ENCODE data around the gene PRKCB.

The PRKCB gene

DNA sequence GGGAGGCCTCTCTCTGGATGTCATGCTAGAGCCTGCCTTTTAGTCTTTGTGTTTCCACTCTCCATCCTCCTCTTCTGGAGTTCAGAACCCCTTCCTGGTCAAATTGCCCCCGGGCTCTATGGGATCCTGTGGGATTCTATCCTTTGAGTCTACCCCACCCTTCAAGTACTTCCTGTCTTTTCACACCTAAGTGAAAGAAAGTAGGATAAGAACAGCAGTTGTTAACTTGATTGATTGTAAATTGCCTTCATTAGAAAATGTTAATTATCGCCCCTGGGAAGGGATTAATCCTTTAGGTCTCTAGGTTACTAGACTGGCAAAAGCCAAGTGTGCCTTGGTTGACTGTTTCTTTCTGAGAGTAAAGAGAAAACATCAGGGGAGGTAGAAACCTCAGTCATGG, 30.1 kb downstream of the PRKCB start:
- DNase-seq (ENCODE audit: low read depth in 2 of 2): no peak

DNA sequence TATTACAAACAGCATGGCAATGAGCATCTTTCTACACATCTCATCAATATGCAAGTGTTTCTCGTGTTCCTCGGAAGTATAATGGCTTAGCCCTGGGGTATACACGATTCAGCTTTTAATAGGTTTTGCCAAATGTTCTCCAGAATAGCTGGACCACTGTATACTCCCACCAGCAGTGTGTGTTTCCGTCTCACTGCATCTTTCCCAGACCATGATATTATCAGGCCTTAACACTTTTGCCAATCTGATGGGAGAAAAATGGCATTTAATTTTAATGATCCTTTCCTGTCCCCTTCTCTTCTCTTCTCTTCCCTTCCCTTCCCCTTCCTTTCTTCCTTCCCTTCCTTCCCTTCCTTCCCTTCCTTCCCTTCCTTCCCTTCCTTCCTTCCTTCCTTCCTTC, 30.8 kb downstream of the PRKCB start:
- DNase-seq (ENCODE audit: low read depth in 2 of 2): no peak

DNA sequence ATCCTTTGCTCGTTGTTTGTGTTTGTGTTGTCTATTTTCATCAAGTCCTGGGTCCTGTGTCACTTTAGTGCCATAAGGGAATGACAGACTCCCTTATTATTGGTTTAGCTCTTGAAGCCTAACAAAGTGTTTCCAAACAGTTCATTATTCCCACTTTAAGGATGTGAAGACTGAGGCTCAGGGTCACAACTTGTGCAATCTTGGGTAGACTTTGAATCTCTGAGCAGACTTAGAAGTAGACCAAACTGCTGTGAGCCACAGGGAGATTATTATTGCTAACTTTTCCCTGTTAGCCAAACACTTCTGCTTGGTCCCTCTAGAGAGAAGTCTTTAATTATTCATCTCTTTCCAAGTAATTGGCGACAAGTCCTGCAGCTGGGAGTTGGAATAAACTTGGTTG, 31.8 kb downstream of the PRKCB start:
- DNase-seq (ENCODE audit: low read depth in 2 of 2): no peak

DNA sequence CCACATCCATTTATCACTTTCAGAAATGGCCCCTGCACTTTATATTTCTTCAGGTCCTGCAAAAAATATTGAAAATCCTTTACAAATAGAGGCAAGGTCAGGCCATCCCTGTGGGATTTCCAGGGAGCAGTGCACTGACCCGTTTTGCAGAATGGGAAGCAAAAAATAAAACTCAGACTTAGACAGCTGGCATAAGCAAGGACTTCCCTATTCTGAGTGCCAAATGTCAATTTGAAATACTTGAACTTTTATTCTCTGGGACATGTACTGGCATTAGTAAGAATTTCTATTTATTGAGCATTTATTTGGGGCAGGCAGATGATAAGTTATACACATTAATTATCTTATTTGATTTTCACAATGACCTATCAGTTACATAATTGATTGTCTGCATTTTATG, 32.4 kb downstream of the PRKCB start:
- no peak for DNase-seq (ENCODE audit: low read depth in 2 of 2)

DNA sequence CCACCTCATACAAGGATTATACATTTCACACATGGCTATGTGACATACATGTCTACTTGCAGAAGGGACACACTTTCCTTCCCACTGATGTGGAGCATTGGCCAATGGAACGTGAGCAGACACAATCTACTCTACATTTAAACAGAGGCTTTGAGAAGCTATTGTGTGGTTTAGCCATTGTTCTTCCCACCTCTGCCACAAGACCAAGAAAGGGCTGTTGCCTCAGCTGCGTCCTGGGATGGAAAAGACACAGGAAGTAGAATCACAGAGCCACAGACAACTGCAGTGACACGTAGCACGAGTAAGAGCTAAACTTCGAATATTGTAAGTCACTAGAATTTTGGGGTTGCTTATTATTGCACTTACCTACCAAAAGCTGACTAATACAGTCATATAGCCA, 33.3 kb downstream of the PRKCB start:
- peak in 1 of 2 donors; percentile 13 for DNase-seq (ENCODE audit: low read depth in 2 of 2)

DNA sequence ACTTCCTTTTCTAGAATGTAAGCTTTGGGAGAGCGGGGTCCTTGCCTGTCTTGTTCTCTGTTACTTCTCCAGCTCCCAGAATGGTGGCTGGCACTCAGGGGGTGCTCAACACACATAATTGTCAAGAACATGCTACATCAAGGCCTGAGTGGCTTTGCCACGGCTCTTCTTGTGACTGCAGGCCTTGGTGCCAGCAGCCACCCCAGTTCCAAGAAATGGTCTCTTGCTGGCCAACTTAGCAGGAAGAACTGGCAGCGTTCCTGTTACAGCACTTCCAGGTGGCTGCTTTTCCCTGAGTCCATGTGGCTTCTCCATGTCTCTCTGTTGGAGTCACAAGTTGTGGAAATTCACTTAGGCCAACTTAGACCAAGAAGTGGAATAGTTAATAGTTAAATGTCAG, 36.1 kb downstream of the PRKCB start:
- no peak for DNase-seq (ENCODE audit: low read depth in 2 of 2)

DNA sequence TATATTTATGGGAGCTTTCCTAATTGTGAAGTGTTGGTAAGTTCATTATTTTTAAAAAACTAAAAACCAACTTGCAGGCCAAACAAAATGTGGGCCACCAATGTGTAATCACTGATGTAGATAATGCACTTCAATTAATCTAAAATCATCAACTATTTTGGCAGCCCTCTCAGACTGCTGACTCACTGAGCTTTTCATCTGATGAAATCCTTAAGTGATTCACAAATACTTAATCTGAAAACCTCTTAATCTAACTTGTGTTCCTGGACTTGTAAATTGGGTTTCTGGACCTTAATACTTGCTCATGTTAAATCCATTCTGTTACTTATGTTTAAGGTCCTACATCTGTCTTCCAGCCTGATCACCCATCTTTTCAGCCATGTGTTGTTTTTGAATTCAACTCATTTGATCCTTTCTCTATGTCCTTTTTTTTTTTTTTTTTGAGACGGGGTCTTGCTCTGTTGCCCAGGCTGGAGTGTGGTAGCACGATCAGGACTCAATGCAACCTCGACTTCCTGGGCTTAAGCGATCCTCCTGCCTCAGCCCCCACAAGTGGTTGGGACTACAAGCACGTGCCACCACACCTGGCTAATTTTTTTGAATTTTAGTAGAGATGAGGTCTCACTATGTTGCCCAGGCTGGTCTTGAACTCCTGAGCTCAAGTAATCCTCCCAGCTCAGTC, 39.0 kb downstream of the PRKCB start:
- no peak for DNase-seq (ENCODE audit: low read depth in 2 of 2)

DNA sequence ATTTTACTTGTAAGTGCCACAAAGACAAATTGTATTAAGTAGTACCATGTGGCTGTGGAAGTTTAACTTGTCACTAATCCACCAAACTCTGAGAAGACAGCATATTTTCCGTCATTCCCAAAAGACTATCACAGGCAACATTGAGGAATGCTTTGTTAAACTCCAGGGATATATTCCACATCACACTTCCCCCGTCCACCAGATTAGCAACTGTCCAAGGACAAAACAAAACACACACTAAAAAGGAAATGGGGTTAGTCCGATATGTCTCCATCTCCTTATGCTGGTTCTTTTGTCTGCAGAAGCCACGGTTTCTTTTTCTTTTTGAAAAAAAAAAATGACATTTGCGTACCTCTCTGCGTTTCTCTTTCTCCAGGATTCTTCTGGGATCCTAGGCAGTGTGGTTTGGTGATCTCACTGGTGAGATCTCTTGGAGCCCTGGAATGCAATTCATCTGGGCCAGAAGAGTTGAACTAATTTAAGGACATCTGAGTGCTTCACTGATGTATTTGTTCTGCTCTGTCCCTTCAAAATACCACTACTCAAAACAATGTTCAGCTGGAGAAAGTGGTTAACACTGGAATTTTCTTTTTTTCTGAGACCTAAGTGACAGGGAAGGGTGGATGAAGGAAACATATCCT, 40.6 kb downstream of the PRKCB start:
- no peak for DNase-seq (ENCODE audit: low read depth in 2 of 2)

DNA sequence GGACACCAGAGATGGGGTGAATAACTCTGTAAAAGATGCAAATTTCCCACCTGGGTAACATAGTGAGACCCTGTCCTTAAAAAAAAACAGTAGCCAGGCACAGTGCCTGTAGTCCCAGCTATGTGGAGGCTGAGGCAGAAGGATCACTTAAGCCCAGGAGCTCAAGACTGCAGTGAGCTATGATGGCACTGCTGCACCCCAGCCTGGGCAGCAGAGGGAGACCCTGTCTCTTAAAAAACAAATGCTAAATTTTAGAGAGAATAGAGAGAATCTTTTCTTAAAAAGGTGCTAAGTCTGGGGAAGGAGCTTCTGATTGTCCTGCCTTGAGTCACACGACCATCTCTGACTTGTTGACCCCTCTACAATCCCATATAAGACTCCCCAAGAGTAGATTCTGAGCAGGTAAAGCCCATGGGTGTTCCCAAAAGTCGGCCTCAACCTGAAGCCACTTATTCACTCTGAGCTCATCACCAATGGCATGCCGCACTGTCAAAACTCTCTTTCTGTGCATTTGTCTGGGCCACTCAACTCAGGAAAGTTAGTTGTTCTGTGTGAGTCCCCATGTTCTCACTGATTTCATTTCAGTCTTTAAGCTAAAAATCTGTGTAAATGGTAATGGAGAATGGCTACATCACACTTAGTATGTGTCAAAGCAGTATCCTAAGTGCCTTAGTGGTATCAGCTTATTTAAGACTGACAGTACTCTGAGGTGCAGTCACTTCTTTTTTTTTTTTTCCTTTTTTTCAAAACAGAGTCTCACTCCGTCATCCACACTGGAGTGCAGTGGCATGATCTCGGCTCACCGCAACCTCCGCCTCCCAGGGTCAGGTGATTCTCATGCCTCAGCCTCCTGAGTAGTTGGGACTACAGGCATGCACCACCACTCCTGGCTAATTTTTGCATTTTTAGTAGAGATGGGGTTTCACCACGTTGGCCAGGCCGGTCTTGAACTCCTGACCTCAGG, 41.6 kb downstream of the PRKCB start:
- DNase-seq (ENCODE audit: low read depth in 2 of 2): no peak

DNA sequence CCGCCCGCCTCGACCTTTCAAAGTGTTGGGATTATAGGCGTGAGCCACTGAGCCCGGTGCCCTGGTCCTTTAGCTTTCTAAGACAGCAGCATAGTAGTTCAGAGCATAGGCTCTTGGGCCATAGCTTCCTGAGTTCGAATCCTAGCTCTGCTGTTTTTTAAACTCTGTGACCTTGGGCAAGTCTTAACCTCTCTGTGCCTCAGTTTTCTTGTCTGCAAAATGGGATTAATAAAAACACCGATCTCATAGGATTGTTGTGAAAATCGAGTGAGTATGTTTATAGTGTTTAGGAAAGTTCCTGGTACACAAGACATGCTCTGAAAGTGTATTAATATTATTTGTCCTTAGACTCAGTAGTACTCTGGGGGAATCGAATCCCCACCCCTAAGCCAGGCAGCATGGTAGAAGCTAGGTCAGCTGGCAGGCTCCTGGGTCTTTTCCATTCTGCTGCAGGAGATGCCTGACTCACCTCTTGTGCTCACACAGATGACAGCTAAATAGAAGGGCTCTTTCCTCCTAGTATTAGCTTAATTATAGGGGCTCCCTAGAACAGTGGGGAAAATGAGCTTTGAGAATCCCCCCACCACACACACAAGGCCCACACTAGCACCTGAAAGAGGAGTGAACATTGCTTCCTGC, 44.1 kb downstream of the PRKCB start:
- DNase-seq (ENCODE audit: low read depth in 2 of 2): no peak

DNA sequence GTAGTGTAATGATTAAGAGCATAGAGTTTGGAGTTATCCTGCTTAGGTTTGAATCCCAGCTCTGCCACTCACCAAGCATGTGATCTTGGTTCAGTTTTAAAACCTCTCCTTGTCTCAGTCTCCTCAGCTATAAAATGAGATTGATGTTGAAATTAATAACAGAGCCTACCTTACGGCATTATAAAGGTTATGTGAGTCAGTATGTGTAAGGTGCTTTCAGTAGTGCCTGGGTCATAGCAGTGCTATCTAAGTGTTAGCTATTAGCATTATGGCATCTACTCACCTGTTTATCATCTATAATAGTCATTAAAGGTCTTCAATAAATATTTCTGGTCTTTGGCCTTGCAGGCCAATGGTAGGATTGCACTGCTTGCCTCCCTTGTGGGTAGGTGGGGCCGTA, 53.4 kb downstream of the PRKCB start:
- DNase-seq (ENCODE audit: low read depth in 2 of 2): no peak

DNA sequence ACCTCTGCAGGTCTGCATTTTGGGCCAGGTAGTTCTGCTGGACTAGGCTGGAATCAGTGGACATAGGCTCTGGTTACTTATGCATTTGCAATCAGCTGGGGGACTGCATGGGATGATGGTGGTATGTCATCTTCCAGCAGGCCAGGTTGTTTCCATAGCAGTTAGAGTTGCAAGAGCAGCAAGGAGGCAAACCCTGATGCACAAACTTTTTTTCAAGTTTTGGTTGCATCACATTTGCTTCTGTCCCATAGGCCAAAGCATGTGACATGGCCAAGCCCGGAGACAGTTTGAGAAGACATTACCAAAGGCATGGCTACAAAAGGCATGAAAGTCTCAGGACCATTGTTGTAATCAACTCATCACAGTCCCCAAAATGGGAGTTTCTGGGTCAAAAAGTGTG, 58.2 kb downstream of the PRKCB start:
- DNase-seq (ENCODE audit: low read depth in 2 of 2): no peak

DNA sequence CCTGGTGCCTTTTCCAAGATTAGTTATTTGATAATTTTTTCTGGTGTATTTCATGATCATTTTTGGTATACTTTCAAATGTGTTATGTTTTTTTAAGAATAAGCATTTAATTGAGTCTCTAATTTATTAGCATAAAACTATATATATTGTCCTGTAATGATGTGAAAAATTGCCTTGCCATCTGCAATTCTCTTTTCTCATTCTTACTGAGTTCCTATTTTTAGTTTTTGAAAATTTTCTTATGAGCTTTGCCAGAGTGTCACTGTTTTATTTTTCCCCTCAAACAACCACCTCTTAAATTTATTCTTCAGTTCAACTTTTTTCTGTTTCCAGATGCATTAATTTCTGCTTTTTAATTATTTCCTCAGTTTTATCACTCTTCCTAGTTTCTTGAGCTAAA, 59.3 kb downstream of the PRKCB start:
- DNase-seq (ENCODE audit: low read depth in 2 of 2): no peak

DNA sequence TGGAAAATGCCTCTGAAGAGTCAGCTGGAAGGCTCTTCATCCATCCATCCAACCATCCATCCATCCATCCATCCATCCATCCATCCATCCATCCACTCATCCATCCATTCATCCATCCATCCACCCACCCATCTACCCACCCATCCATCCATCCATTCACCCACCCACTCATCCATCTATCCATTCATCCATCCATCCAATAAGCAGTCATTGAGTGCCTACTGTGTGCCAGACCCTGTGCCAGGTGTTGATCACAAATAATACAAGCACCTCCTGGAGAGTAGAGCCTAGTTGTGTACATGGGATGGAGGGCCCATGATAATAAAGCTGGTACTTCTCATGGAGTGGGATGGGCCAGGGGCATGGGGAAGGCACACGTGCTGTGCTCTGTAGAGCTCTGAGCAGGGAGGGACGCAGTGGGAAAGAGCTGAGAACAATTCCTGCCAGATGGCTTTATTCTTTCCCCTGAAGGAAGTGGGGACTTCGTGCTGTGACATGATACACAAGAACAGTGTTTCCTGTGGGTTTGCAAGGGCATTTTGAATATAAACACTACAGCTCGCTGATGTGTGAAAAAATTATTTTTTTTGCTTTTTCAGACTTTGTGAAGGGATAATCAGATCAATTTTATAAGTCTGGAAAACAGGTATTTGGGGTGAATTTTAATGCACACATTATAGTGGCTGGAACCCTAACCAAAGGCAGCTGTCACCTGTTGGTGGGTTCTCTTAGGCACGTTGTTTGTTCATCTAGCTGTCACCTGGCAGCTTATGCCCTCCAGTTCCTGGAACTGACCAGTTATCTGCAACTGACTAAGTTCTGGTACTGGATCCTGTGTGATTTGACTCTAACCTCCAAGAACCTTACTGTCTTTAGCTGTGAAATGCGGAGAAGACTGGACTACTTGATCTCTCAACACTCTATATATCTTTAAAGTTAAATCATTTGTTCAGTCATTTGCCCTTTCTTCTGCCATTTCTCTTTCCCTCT, 61.3 kb downstream of the PRKCB start:
- DNase-seq (ENCODE audit: low read depth in 2 of 2): no peak

DNA sequence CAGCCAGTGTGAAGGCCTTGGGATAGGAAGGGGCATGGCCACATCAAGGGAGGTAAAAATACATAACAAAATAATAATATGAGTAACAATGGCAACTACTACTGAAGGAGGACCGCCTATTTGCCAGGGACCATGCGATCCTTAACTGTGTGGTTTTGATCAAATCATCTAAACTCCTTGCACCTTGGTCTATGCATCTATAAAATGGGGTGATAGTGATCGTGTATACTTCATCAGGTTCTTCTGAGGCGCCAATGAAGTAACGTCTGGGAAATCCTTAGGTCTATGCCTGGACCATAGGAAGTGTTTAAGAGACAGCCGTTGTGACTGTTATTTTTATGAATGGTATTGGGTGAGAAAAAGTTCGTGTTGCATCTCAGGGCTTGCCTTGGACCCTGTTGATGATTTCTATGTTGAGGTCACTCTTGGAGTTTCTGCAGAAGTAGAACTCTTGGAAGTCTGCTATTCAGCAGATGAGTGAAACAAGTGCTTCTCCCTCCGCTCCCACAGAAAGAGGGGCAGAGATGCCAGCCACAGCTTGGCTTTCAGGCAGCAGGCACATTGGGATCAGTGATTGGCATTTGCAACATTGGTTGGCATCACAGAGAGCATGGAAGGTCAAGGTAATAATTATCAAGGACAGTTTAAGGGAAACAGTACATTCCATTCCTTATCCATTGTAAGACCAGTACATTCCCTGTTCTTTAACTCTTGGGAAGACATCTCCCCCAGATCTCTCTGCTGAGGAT, 63.1 kb downstream of the PRKCB start:
- DNase-seq (ENCODE audit: low read depth in 2 of 2): no peak

DNA sequence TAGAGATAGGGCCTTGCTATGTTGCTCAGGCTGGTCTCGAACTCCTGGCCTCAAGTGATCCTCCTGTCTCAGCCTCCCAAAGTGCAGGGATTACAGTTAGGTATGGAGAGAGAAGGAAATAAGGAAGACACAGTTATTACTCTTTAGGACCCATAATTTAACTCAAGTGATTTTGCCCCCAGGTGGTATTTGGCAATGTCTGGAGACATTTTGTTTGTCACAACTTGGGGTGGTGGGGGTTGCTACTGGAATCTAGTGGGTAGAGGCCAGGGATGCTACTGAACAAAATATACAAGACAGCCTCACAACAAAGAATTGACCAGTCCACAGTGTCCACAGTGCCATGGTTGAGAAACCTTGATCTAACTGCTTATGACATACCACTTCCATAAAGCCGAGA, 64.1 kb downstream of the PRKCB start:
- DNase-seq (ENCODE audit: low read depth in 2 of 2): no peak

DNA sequence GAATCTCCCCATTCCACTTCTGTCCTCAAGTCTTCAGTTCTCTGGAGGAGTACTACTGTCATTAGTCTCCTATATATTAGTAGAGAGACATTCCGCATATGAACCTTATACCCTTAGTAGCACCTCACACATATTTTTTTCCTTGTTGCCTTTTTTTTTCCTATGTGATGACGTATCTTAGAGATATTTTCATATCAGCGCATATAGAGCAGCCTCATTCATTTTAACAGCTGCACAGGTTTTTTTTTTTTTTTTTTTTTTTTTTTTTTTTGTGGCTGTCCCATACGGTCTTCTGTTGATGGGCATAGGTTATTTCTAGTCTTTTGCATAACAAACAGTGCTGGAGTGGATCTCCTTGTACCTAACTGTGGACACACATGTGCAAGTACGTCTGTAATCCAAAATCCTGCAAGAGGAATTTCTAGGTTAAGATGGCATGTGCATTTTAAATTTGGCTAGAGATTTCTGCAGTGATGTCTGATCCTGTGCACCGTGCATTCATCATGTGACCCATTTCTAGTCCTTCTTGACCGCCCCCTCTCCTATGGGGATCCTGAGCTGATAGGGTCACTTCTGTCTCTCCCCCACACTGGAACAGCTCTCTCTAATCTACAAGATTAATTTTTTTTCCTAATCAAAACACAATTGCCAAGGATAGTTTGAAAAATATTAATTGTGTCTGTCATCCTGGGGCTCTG, 64.8 kb downstream of the PRKCB start:
- no peak for DNase-seq (ENCODE audit: low read depth in 2 of 2)

DNA sequence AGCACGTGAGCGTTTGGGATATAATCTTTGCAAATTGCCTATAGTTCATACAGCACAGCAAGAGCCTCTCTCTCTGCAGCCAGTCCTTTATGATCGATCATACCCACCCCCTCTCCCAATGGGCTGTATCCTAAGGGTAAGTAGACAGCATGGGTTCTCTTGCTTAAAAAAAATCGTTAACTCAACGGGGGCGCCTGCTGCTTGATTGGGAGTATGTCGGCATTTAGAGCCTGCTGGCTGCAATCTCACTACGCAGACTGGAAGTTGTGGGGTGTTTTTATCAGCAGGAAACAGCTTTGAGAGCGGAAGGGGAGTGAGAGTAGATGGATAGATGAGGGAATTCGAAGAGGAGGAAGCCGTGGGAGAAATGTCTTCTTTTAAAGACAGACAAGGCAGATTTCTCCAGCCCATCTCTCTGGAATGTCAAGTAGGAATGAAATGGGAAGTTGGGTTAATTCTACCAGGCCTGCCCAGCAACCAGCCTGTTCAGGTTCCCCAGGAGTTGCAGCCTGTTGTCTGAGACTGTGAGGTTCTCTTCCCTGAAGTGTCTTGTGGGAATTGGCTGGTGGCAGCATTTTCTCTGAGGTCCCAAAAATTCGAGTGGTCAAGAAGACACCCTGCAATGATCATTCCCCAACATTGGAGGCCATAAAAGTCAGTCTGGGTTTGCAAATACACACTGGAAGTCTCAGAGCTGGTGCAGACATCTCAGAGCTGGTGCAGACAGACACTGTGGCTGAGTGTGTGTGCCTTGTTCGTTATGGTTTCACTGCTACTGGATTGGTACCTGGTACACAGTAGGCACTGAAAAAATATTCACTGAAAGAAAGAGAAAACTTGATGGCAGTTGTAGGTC, 65.6 kb downstream of the PRKCB start:
- DNase-seq (ENCODE audit: low read depth in 2 of 2): no peak

Measured in stimulated activated CD4-positive, alpha-beta T cell treated with anti-CD3 and anti-CD28 coated beads, Interleukin-15, amount 100 ng/mL, for 48 hours (primary cell).